IMR-90 (cell line): ENCODE data around the gene PLA2G4F. TPM values are rescaled to one million over a fixed set of nuclear protein-coding genes. Genes with fewer than 3 reads are reported as not detected.

Experiments
- ATAC-seq: fragments of 200-7000 bp; cut with Tn5 transposase; 2 replicates; pipeline ENCODE4 v1.9.1; 2020; ENCODE audit warnings: low read depth, mild to moderate bottlenecking, moderate library complexity
- BruUV-seq: library from RNA; stranded (reverse); fragments of 400-500 nt; replicated peaks from 2 replicates; lab custom pipeline; 2021; lab: Mats Ljungman, UMichigan
- CTCF ChIA-PET: fragments of 300-600 bp; formaldehyde crosslinking; extraction: SDS; loops from one replicate; lab custom pipeline; 2021; ENCODE audit warnings: antibody characterized with exemption; lab: Yijun Ruan, JAX
- POLR2A ChIA-PET: fragments of 300-600 bp; sonication (Branson Sonifier 250); formaldehyde crosslinking; loops from one replicate; lab custom pipeline; 2022; ENCODE audit warnings: antibody characterized with exemption; ENCODE audit not compliant: unreplicated experiment; lab: Charles Lee
- DNase-seq: peaks from one replicate; pipeline ENCODE4 v3.0.0; 2013
- H2AFZ ChIP-seq: replicated peaks from 2 replicates; pipeline ENCODE3; 2013; ENCODE audit warnings: low read length, mild to moderate bottlenecking; ENCODE audit not compliant: poor library complexity
- H2AK5ac ChIP-seq: 2 replicates; pipeline ENCODE4 v1.6.1; 2013; ENCODE audit warnings: low read depth, low read length, inconsistent platforms
- H2AK9ac ChIP-seq: replicated peaks from 2 replicates; pipeline ENCODE3; 2013; ENCODE audit warnings: mild to moderate bottlenecking, low read depth, low read length, moderate library complexity; ENCODE audit not compliant: poor library complexity
- H2BK120ac ChIP-seq: 2 replicates; pipeline ENCODE4 v1.6.1; 2013; ENCODE audit warnings: low read depth, low read length, inconsistent platforms
- H2BK15ac ChIP-seq: 3 replicates; pipeline ENCODE4 v1.6.1; 2013; ENCODE audit warnings: low read depth, low read length, inconsistent platforms
- H2BK20ac ChIP-seq: 2 replicates; pipeline ENCODE4 v1.6.1; 2013; ENCODE audit warnings: low read depth, mild to moderate bottlenecking, inconsistent platforms, low read length, moderate library complexity
- H2BK5ac ChIP-seq: 2 replicates; pipeline ENCODE4 v1.6.1; 2013; ENCODE audit warnings: mild to moderate bottlenecking, low read depth, low read length, inconsistent platforms; ENCODE audit not compliant: poor library complexity, severe bottlenecking
- H3K14ac ChIP-seq: replicated peaks from 2 replicates; pipeline ENCODE4 v1.6.1; 2013; ENCODE audit warnings: low read depth, low read length, inconsistent platforms
- H3K18ac ChIP-seq: 2 replicates; pipeline ENCODE4 v1.6.1; 2013; ENCODE audit warnings: low read depth, low read length, control low read depth
- H3K23ac ChIP-seq: 2 replicates; pipeline ENCODE4 v1.6.1; 2013; ENCODE audit warnings: low read depth, low read length, inconsistent platforms
- H3K27ac ChIP-seq: 2 replicates; pipeline ENCODE4 v1.5.1; 2013; ENCODE audit warnings: mild to moderate bottlenecking, control low read depth, low read length; ENCODE audit not compliant: insufficient read depth
- H3K27me3 ChIP-seq: 2 replicates; pipeline ENCODE4 v1.6.1; 2013; ENCODE audit warnings: low read length; ENCODE audit not compliant: control insufficient read depth, insufficient read depth
- H3K36me3 ChIP-seq: 2 replicates; pipeline ENCODE4 v1.6.1; 2013; ENCODE audit warnings: low read length, mixed read lengths; ENCODE audit not compliant: control insufficient read depth, insufficient read depth
- H3K4ac ChIP-seq: 2 replicates; pipeline ENCODE4 v1.6.1; 2013; ENCODE audit warnings: low read depth, low read length, inconsistent platforms
- H3K4me1 ChIP-seq: 2 replicates; pipeline ENCODE4 v1.6.1; 2013; ENCODE audit warnings: low read length, mixed read lengths; ENCODE audit not compliant: control insufficient read depth, insufficient read depth
- H3K4me2 ChIP-seq: 2 replicates; pipeline ENCODE4 v1.6.1; 2013; ENCODE audit warnings: low read depth, mild to moderate bottlenecking, control low read depth, low read length, moderate library complexity
- H3K4me3 ChIP-seq: 2 replicates; pipeline ENCODE4 v1.5.1; 2013; ENCODE audit warnings: low read depth, mild to moderate bottlenecking, control low read depth, low read length, moderate library complexity; ENCODE audit not compliant: insufficient read depth
- H3K56ac ChIP-seq: 2 replicates; pipeline ENCODE4 v1.6.1; 2013; ENCODE audit warnings: low read length, inconsistent platforms; ENCODE audit not compliant: insufficient read depth; ENCODE audit errors: extremely low read depth
- H3K79me1 ChIP-seq, 2 experiments: 2 replicates each; pipeline ENCODE4 v1.6.1; 2013; ENCODE audit warnings: low read length in 2 of 2, inconsistent platforms in 1 of 2, low read depth in 1 of 2
- H3K9ac ChIP-seq: 2 replicates; pipeline ENCODE4 v1.6.1; 2013; ENCODE audit warnings: low read depth, low read length, control low read depth
- H3K9me1 ChIP-seq: 2 replicates; pipeline ENCODE4 v1.6.1; 2013; ENCODE audit warnings: low read length, inconsistent platforms; ENCODE audit not compliant: insufficient read depth
- H3K9me3 ChIP-seq: 2 replicates; pipeline ENCODE4 v1.6.1; 2013; ENCODE audit warnings: low read length; ENCODE audit not compliant: control insufficient read depth, insufficient read depth
- H4K20me1 ChIP-seq: 2 replicates; pipeline ENCODE4 v1.6.1; 2013; ENCODE audit warnings: low read length, inconsistent platforms; ENCODE audit not compliant: insufficient read depth
- H4K5ac ChIP-seq: 2 replicates; pipeline ENCODE4 v1.6.1; 2013; ENCODE audit warnings: mild to moderate bottlenecking, low read depth, low read length, control low read depth
- H4K8ac ChIP-seq, 2 experiments: 2 replicates each; pipeline ENCODE4 v1.6.1; 2013; ENCODE audit warnings: low read depth in 2 of 2, low read length in 2 of 2, control low read depth in 1 of 2, inconsistent platforms in 1 of 2
- H4K91ac ChIP-seq: 2 replicates; pipeline ENCODE4 v1.6.1; 2013; ENCODE audit warnings: low read depth, low read length, inconsistent platforms; ENCODE audit not compliant: insufficient read depth
- CEBPB ChIP-seq: IDR thresholded peaks from 2 replicates; pipeline ENCODE4 v1.6.1; 2012; ENCODE audit warnings: low read depth, low read length, improper control_type of control experiment
- CHD1 ChIP-seq: IDR thresholded peaks from 2 replicates; pipeline ENCODE4 v1.6.1; 2012; ENCODE audit warnings: low read depth, low read length, improper control_type of control experiment
- WGBS, 2 experiments: methylation state at CpG; one replicate each; pipeline versions ENCODE4 v1.1.5 to v1.1.7; 2013; ENCODE audit warnings: missing lambda C conversion rate in 2 of 2; ENCODE audit not compliant: insufficient read length in 1 of 2; ENCODE audit errors: extremely low coverage in 2 of 2; 5-methylcytosine and 5-hydroxymethylcytosine counted together
- dilution Hi-C: fragments of 300-500 bp; cut with HindIII; formaldehyde crosslinking; loops from one replicate; pipeline ENCODE4 v1.14.3; 2018; ENCODE audit warnings: low sequenced_read_pairs; ENCODE audit not compliant: unreplicated experiment
- in situ Hi-C: fragments of 300-500 bp; cut with MboI; formaldehyde crosslinking; loops from 3 replicates; pipeline ENCODE4 v1.14.3; 2019; ENCODE audit warnings: low sequenced_read_pairs, inconsistent platforms, mixed read lengths
- intact Hi-C: fragments of 100-400 bp; cut with micrococcal nuclease; formaldehyde crosslinking; loops from 2 replicates; pipeline ENCODE4 v1.10.0; 2022
- polyA plus RNA-seq, 3 experiments: library from polyadenylated mRNA; depleted of rRNA; stranded (reverse); fragments of >200 nt; gene quantifications; 2 replicates each; pipeline ENCODE4 v1.2.3, GENCODE V29; 2012; ENCODE audit warnings: low replicate concordance in 1 of 3
- total RNA-seq: library from RNA; depleted of rRNA; stranded (reverse); fragments of >200 nt; gene quantifications from 2 replicates; pipeline ENCODE4 v1.2.3, GENCODE V29; 2012

Gene PLA2G4F
- total and polyA plus RNA-seq, 2 of the 4 experiments (the other 2 are of a cell fraction) = not detected

DNA sequence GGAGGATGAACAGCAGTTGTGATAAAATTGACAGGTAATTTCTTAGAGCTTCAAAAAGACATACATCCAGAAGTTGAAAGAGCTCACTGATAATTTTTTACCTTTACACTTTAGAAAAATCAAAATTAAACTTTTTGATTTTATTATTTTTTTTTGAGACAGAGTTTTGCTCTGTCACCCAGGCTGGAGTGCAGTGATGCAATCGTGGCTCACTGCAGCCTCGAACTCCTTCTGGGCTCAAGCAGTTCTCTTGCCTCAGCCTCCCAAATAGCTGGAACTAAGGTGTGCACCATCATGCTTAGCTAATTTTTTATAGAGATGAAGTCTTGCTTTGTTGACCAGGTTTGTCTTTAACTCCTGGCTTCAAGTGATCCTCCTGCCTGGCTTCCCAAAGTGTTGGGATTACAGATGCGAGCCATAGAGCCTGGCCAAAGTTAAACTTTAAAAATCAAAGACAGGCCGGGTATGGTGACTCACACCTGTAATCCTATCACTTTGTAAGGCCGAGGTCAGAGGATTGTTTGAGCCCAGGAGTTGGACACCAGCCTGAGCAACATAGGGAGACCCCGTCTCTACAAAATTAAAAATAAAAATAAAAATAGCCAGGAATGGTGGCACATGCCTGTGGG is 21.7 kb downstream of the PLA2G4F start:
- POLR2A ChIA-PET = interaction anchor here (0.6 kb wide), 1 partner anchor 43 kb away, joined by 3 read pairs; no protein-coding TSS in a partner anchor
- Histone ChIP-seq H2AK5ac (no peak overlapping the region), H4K8ac (no peak overlapping the region), H3K4me3 (no peak overlapping the region), H2BK20ac (no peak overlapping the region), H2AFZ (no peak overlapping the region), H4K91ac (no peak overlapping the region), H2BK15ac (no peak overlapping the region), H3K56ac (no peak overlapping the region), H3K14ac (no peak overlapping the region), H3K23ac (no peak overlapping the region), H3K36me3 (no peaks in the 10 kb centered on the region), H3K9ac (no peak overlapping the region), H3K18ac (no peak overlapping the region), H2AK9ac (no peak overlapping the region), H2BK120ac (no peak overlapping the region), H3K4me2 (no peak overlapping the region), H3K9me1 (no peaks in the 10 kb centered on the region), H2BK5ac (no peak overlapping the region), H3K9me3 (peaks cover 3% of the 10 kb centered on the region; the same call in 1 of the 2 replicates), H4K5ac (no peak overlapping the region), H3K4me1 (no peaks in the 10 kb centered on the region), H3K79me1 (no peaks in the 10 kb centered on the region), H3K27ac (no peak overlapping the region), H4K20me1 (no peaks in the 10 kb centered on the region), H3K27me3 (peaks cover 43% of the 10 kb centered on the region), H3K4ac (no peak overlapping the region)
- intact Hi-C loops = loop anchor here (1.0 to 5.0 kb wide), 2 partner anchors 47 to 68 kb away; no protein-coding TSS in a partner anchor
- dilution Hi-C loops = no loop called here
- DNase-seq (no peak), ATAC-seq (no peak)
- TF ChIP-seq CHD1 (no peak), CEBPB (0 out of 2 replicates have a peak, but pooled peaks have one; percentile 4)
- CTCF ChIA-PET = no interaction called here
- WGBS, 2 experiments = 80% methylated on average over 1 of the region's 6 CpGs; no CpG with 5 or more reads in 1 of the 2 experiments
- BruUV-seq = no TSS peak
- in situ Hi-C loops = no loop called here
